Neural cell (in vitro differentiated cells): ENCODE results near the gene PPP1R10. TPM values are rescaled to one million over a fixed set of nuclear protein-coding genes. Genes with fewer than 3 reads are reported as not detected.

Experiments
- H2AFZ ChIP-seq: fragments of 200-600, 300-800 bp; sonication (generic), shearing (Covaris generic); 2 replicates; pipeline ENCODE4 v1.6.0; 2014; ENCODE audit warnings: low read depth, mild to moderate bottlenecking, antibody characterized with exemption, low read length, moderate library complexity
- H3F3A ChIP-seq: fragments of 200-600 bp; shearing (Covaris generic); 2 replicates; pipeline ENCODE4 v1.6.1; 2016; ENCODE audit warnings: mild to moderate bottlenecking, moderate library complexity, mixed read lengths, antibody characterized with exemption, low read length; ENCODE audit not compliant: insufficient read depth, poor library complexity, severe bottlenecking
- H3K27ac ChIP-seq: fragments of 200-600, 300-800 bp; sonication (generic), shearing (Covaris generic); 2 replicates; pipeline ENCODE4 v1.5.1; 2014; ENCODE audit warnings: mild to moderate bottlenecking, low read length, moderate library complexity
- H3K27me3 ChIP-seq: fragments of 300-800, 200-600 bp; sonication (generic), shearing (Covaris generic); 2 replicates; pipeline ENCODE4 v1.6.0; 2014; ENCODE audit warnings: mild to moderate bottlenecking, low read depth, low read length, moderate library complexity; ENCODE audit not compliant: insufficient read depth
- H3K36me3 ChIP-seq: fragments of 300-800, 200-600 bp; sonication (generic), shearing (Covaris generic); 2 replicates; pipeline ENCODE4 v1.5.1; 2014; ENCODE audit warnings: mild to moderate bottlenecking, antibody characterized with exemption, low read length, moderate library complexity; ENCODE audit not compliant: insufficient read depth
- H3K4me2 ChIP-seq: fragments of 300-800, 200-600 bp; sonication (generic), shearing (Covaris generic); 2 replicates; pipeline ENCODE4 v1.6.0; 2014; ENCODE audit warnings: mild to moderate bottlenecking, low read length
- H3K4me3 ChIP-seq: fragments of 300-800, 200-600 bp; sonication (generic), shearing (Covaris generic); 2 replicates; pipeline ENCODE4 v1.5.1; 2014; ENCODE audit warnings: mild to moderate bottlenecking, low read length, moderate library complexity
- H3K79me2 ChIP-seq: fragments of 200-600 bp; shearing (Covaris generic); replicated peaks from 2 replicates; pipeline ENCODE4 v1.6.0; 2014; ENCODE audit warnings: mild to moderate bottlenecking, low read length, moderate library complexity; ENCODE audit not compliant: insufficient read depth
- H3K9ac ChIP-seq: fragments of 300-800, 200-600 bp; sonication (generic), shearing (Covaris generic); 2 replicates; pipeline ENCODE4 v1.6.1; 2016; ENCODE audit warnings: mild to moderate bottlenecking, low read length, mixed read lengths
- H3K9me2 ChIP-seq: fragments of 200-600 bp; shearing (Covaris generic); 2 replicates; pipeline ENCODE4 v1.6.1; 2016; ENCODE audit warnings: mild to moderate bottlenecking, low read length, mixed read lengths; ENCODE audit not compliant: insufficient read depth
- H3K9me3 ChIP-seq: fragments of 200-600, 300-800 bp; sonication (generic), shearing (Covaris generic); 2 replicates; pipeline ENCODE4 v1.6.1; 2016; ENCODE audit warnings: mild to moderate bottlenecking, mixed run types, low read length, moderate library complexity, mixed read lengths
- H4K20me1 ChIP-seq: fragments of 200-600 bp; shearing (Covaris generic); 2 replicates; pipeline ENCODE4 v1.6.1; 2016; ENCODE audit warnings: mild to moderate bottlenecking, mixed run types; ENCODE audit not compliant: insufficient read depth
- EP300 ChIP-seq: fragments of 450-650 bp; conservative IDR thresholded peaks from 2 replicates; pipeline ENCODE4 v1.6.1; 2014; ENCODE audit warnings: antibody characterized with exemption, mild to moderate bottlenecking, moderate library complexity; ENCODE audit not compliant: poor library complexity, severe bottlenecking
- EZH2 ChIP-seq: fragments of 200-600, 300-800 bp; shearing (Covaris generic), sonication (generic); IDR thresholded peaks from 2 replicates; pipeline ENCODE4 v1.6.1; 2014; ENCODE audit warnings: antibody characterized with exemption, low read length, borderline replicate concordance, mild to moderate bottlenecking; ENCODE audit not compliant: insufficient read depth, poor library complexity, severe bottlenecking
- MXI1 ChIP-seq: fragments of 450-650 bp; conservative IDR thresholded peaks from 2 replicates; pipeline ENCODE4 v1.6.1; 2014; ENCODE audit warnings: antibody characterized with exemption, mild to moderate bottlenecking; ENCODE audit not compliant: poor library complexity, severe bottlenecking
- POLR2AphosphoS5 ChIP-seq: IDR thresholded peaks from 2 replicates; pipeline ENCODE4 v1.6.1; 2012
- RAD21 ChIP-seq: fragments of 450-650 bp; conservative IDR thresholded peaks from 2 replicates; pipeline ENCODE4 v1.6.1; 2014; ENCODE audit warnings: antibody characterized with exemption, mild to moderate bottlenecking, moderate library complexity
- SMC3 ChIP-seq: fragments of 450-650 bp; conservative IDR thresholded peaks from 2 replicates; pipeline ENCODE4 v1.6.1; 2014; ENCODE audit warnings: antibody characterized with exemption, mild to moderate bottlenecking, moderate library complexity; ENCODE audit not compliant: poor library complexity
- TAF1 ChIP-seq: IDR thresholded peaks from 2 replicates; pipeline ENCODE4 v1.6.1; 2012; ENCODE audit warnings: low read depth
- polyA plus RNA-seq: library from polyadenylated mRNA; depleted of rRNA; stranded (reverse); fragments of >200 nt; gene quantifications from 2 replicates; pipeline ENCODE4 v1.2.3, GENCODE V29; 2014
- TF ChIP-seq, protein P1 (sequence below): fragments of 450-650 bp; IDR thresholded peaks from 2 replicates; pipeline ENCODE4 v1.5.1; 2014; ENCODE audit warnings: antibody characterized with exemption, mild to moderate bottlenecking, moderate library complexity; ENCODE audit not compliant: poor library complexity, severe bottlenecking
- TF ChIP-seq, protein P2 (sequence below): IDR thresholded peaks from 2 replicates; pipeline ENCODE4 v1.6.1; 2012; ENCODE audit warnings: borderline replicate concordance

The PPP1R10 gene
- polyA plus RNA-seq, 1 donor from 2014 or later: 13.7 TPM

- Histone ChIP-seq H3K36me3 (peaks cover 11% of the 10 kb centered on the region), H3K9me3 (no peaks in the 10 kb centered on the region), H3K27me3 (no peaks in the 10 kb centered on the region), H4K20me1 (no peaks in the 10 kb centered on the region), H3K27ac (peak overlapping the region; percentile 100), H3F3A (peaks cover 2% of the 10 kb centered on the region), H3K4me2 (peak overlapping the region; percentile 37), H3K79me2 (peaks cover 43% of the 10 kb centered on the region), H3K9ac (peak overlapping the region; percentile 17), H3K4me3 (peak overlapping the region; percentile 83), H3K9me2 (no peaks in the 10 kb centered on the region), H2AFZ (no peak overlapping the region)
- TF ChIP-seq TAF1 (no peak), SMC3 (no peak), EP300 (no peak), RAD21 (no peak), EZH2 (no peak), MXI1 (no peak), POLR2AphosphoS5 (no peak)
- TF ChIP-seq, protein P1, sequence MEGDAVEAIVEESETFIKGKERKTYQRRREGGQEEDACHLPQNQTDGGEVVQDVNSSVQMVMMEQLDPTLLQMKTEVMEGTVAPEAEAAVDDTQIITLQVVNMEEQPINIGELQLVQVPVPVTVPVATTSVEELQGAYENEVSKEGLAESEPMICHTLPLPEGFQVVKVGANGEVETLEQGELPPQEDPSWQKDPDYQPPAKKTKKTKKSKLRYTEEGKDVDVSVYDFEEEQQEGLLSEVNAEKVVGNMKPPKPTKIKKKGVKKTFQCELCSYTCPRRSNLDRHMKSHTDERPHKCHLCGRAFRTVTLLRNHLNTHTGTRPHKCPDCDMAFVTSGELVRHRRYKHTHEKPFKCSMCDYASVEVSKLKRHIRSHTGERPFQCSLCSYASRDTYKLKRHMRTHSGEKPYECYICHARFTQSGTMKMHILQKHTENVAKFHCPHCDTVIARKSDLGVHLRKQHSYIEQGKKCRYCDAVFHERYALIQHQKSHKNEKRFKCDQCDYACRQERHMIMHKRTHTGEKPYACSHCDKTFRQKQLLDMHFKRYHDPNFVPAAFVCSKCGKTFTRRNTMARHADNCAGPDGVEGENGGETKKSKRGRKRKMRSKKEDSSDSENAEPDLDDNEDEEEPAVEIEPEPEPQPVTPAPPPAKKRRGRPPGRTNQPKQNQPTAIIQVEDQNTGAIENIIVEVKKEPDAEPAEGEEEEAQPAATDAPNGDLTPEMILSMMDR: no peak
- TF ChIP-seq, protein P2, sequence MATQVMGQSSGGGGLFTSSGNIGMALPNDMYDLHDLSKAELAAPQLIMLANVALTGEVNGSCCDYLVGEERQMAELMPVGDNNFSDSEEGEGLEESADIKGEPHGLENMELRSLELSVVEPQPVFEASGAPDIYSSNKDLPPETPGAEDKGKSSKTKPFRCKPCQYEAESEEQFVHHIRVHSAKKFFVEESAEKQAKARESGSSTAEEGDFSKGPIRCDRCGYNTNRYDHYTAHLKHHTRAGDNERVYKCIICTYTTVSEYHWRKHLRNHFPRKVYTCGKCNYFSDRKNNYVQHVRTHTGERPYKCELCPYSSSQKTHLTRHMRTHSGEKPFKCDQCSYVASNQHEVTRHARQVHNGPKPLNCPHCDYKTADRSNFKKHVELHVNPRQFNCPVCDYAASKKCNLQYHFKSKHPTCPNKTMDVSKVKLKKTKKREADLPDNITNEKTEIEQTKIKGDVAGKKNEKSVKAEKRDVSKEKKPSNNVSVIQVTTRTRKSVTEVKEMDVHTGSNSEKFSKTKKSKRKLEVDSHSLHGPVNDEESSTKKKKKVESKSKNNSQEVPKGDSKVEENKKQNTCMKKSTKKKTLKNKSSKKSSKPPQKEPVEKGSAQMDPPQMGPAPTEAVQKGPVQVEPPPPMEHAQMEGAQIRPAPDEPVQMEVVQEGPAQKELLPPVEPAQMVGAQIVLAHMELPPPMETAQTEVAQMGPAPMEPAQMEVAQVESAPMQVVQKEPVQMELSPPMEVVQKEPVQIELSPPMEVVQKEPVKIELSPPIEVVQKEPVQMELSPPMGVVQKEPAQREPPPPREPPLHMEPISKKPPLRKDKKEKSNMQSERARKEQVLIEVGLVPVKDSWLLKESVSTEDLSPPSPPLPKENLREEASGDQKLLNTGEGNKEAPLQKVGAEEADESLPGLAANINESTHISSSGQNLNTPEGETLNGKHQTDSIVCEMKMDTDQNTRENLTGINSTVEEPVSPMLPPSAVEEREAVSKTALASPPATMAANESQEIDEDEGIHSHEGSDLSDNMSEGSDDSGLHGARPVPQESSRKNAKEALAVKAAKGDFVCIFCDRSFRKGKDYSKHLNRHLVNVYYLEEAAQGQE: no peak
Measured at GRCh38 chr6:30611150-30611855, 5.7 kb downstream of the PPP1R10 start.

- Histone ChIP-seq H3K27me3 (no peaks in the 10 kb centered on the region), H3K79me2 (peaks cover 33% of the 10 kb centered on the region), H3K9me3 (no peaks in the 10 kb centered on the region), H3K36me3 (peaks cover 14% of the 10 kb centered on the region), H4K20me1 (no peaks in the 10 kb centered on the region), H2AFZ (no peak overlapping the region), H3K4me3 (no peak overlapping the region), H3K4me2 (no peak overlapping the region), H3K27ac (no peak overlapping the region), H3K9ac (no peak overlapping the region), H3K9me2 (no peaks in the 10 kb centered on the region), H3F3A (no peaks in the 10 kb centered on the region)
- TF ChIP-seq SMC3 (no peak), EZH2 (no peak)
- TF ChIP-seq, protein P1: no peak
Measured at GRCh38 chr6:30610065-30610464, 7.0 kb downstream of the PPP1R10 start.
